HL-60 (cell line): ENCODE measurements around the gene C14orf93.

Source experiments
- DNase-seq, 2 experiments: peaks; one replicate each; pipeline ENCODE4 v3.0.0-alpha.2; 2010 to 2020; ENCODE audit warnings: low read depth in 1 of 2, low spot score in 1 of 2
- H3K27ac ChIP-seq: fragments of 250-450 bp; sonication (Bioruptor Pico); replicated peaks from 2 replicates; pipeline ENCODE4 v1.5.1; 2020; ENCODE audit warnings: mild to moderate bottlenecking, moderate library complexity
- H3K27me3 ChIP-seq: fragments of 250-450 bp; sonication (Bioruptor Pico); 2 replicates; pipeline ENCODE4 v1.5.1; 2021; ENCODE audit warnings: mild to moderate bottlenecking, moderate library complexity; ENCODE audit not compliant: insufficient read depth, poor library complexity, severe bottlenecking
- H3K4me3 ChIP-seq: replicated peaks from 2 replicates; pipeline ENCODE4 v1.5.1; 2011; ENCODE audit warnings: mild to moderate bottlenecking, control low read depth, low read length; ENCODE audit not compliant: insufficient read depth
- GABPA ChIP-seq: IDR thresholded peaks from 2 replicates; pipeline ENCODE4 v1.6.1; 2012; ENCODE audit warnings: low read depth
- POLR2AphosphoS5 ChIP-seq: IDR thresholded peaks from 2 replicates; pipeline ENCODE4 v1.6.1; 2012; ENCODE audit warnings: low read depth
- SPI1 ChIP-seq: IDR thresholded peaks from 2 replicates; pipeline ENCODE4 v1.6.1; 2012; ENCODE audit warnings: low read depth, mild to moderate bottlenecking, borderline replicate concordance
- TF ChIP-seq, protein P1 (sequence below): IDR thresholded peaks from one replicate; pipeline ENCODE4 v1.5.1; 2011; ENCODE audit warnings: low read length, control low read depth, inconsistent platforms; ENCODE audit not compliant: insufficient read depth
- TF ChIP-seq, protein P2 (sequence below): IDR thresholded peaks from 2 replicates; pipeline ENCODE4 v1.6.1; 2012; ENCODE audit warnings: low read depth; ENCODE audit not compliant: insufficient replicate concordance

The C14orf93 gene

DNA sequence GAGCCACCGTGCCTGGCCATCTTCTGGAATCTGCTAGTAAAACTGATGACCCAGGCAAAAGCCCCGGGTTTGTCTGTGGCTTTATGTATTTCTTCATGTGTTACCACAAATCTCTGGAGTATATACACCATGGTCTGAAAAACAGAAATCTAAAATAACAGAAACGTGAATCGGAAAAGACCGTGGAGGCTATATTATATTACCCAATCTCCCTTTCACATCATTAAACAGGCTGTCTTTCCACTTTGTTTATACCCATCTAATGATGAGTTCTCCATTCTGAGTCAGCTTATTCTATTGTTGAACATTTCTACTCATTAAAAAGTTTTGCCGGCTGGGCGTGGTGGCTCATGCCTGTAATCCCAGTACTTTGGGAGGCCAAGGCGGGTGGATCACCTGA lies 18.1 kb downstream of the C14orf93 start:
- Histone ChIP-seq H3K27me3 (no peaks in the 10 kb centered on the region), H3K4me3 (no peak overlapping the region), H3K27ac (no peak overlapping the region)
- TF ChIP-seq, protein P1, sequence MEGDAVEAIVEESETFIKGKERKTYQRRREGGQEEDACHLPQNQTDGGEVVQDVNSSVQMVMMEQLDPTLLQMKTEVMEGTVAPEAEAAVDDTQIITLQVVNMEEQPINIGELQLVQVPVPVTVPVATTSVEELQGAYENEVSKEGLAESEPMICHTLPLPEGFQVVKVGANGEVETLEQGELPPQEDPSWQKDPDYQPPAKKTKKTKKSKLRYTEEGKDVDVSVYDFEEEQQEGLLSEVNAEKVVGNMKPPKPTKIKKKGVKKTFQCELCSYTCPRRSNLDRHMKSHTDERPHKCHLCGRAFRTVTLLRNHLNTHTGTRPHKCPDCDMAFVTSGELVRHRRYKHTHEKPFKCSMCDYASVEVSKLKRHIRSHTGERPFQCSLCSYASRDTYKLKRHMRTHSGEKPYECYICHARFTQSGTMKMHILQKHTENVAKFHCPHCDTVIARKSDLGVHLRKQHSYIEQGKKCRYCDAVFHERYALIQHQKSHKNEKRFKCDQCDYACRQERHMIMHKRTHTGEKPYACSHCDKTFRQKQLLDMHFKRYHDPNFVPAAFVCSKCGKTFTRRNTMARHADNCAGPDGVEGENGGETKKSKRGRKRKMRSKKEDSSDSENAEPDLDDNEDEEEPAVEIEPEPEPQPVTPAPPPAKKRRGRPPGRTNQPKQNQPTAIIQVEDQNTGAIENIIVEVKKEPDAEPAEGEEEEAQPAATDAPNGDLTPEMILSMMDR, result no peak
- TF ChIP-seq POLR2AphosphoS5 (no peak), GABPA (no peak), SPI1 (no peak)
- TF ChIP-seq, protein P2, sequence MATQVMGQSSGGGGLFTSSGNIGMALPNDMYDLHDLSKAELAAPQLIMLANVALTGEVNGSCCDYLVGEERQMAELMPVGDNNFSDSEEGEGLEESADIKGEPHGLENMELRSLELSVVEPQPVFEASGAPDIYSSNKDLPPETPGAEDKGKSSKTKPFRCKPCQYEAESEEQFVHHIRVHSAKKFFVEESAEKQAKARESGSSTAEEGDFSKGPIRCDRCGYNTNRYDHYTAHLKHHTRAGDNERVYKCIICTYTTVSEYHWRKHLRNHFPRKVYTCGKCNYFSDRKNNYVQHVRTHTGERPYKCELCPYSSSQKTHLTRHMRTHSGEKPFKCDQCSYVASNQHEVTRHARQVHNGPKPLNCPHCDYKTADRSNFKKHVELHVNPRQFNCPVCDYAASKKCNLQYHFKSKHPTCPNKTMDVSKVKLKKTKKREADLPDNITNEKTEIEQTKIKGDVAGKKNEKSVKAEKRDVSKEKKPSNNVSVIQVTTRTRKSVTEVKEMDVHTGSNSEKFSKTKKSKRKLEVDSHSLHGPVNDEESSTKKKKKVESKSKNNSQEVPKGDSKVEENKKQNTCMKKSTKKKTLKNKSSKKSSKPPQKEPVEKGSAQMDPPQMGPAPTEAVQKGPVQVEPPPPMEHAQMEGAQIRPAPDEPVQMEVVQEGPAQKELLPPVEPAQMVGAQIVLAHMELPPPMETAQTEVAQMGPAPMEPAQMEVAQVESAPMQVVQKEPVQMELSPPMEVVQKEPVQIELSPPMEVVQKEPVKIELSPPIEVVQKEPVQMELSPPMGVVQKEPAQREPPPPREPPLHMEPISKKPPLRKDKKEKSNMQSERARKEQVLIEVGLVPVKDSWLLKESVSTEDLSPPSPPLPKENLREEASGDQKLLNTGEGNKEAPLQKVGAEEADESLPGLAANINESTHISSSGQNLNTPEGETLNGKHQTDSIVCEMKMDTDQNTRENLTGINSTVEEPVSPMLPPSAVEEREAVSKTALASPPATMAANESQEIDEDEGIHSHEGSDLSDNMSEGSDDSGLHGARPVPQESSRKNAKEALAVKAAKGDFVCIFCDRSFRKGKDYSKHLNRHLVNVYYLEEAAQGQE, result no peak
- no peak for DNase-seq

DNA sequence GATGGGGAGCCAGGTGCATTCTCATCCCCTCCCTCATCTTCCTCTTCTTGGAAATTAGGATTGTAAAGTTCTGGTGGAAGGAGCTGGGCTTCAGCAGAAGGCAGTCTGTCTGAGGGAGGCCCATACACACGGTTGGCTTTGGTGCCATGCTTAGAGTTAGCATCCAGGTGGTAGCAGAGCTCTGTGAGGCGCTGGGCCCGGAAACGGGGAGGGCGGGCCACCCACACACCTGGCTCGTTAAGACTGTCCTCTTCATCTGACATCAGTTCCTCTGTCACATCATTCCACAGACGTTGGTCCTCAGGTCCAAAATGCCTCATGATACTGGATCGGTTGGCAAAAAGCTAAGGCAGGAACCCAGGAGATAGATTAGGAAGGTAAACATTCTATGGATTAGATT lies 22.7 kb downstream of the C14orf93 start:
- Histone ChIP-seq H3K27ac (no peak overlapping the region), H3K27me3 (no peaks in the 10 kb centered on the region), H3K4me3 (no peak overlapping the region)
- no peak for TF ChIP-seq GABPA
- TF ChIP-seq SPI1, result no peak
- no peak for TF ChIP-seq POLR2AphosphoS5
- TF ChIP-seq, protein P1, result no peak
- TF ChIP-seq, protein P2, result no peak
- DNase-seq, result no peak

DNA sequence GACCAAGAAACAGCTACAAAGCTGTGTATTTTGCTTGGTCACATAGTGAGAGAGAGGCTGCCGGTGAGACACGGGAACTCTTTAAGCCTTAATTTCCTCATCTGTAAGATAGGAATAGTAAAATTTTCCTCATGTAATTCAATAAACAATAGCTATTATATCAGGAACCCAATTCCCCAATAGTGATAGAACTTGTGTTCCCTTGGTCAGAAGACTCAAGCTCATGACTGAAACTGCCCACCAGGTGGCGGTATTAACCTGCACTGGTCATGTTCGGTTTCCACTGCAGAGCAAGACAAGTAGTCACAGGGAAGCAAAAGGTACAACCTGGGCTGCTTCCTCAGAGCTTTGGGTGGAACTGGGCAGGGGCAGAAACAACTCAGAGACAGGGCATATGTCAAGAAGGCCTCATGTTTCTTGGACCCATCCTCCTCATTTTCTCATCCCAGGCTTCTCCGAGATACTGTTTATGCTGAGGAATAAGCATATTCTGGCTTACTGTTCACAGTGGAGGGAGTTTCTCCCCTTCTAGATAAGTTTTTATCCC lies 23.4 kb downstream of the C14orf93 start:
- H3K27me3 ChIP-seq, result peaks cover 5% of the 10 kb centered on the region
- DNase-seq, result peak; percentile 79 to 89
- no peak overlapping the region for H3K27ac ChIP-seq
- no peak overlapping the region for H3K4me3 ChIP-seq
- TF ChIP-seq, protein P1, result peak; percentile 95
- no peak for TF ChIP-seq POLR2AphosphoS5

DNA sequence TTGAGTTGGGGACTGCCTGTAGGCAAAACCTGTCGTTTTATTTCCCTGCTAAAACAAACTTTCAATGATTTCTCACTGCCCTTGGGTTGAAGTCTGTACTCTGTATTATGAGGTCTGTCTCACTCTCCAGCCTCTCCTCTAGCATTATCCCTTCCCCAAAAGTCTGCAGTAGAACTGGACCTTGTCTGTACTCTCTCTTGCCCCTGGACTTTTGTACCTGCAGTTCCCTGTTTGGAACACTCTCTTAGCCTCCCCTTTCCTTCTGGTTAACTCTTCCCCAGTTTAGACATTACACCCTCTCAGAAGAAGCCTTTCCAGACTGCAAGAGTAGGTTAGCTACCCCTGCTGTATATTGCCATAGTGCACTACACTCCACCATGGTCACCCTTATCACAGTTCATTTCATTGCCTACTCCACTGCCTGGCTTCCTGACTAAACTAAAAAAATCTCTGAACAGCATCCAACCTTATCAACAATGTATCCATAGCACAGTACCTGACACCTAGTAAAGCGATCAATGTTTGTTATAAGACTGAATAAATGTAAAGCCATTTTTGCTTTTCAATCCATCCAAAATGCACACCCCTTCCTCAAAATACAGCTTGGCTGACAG lies 23.9 kb downstream of the C14orf93 start:
- Histone ChIP-seq H3K27ac (no peak overlapping the region), H3K4me3 (no peak overlapping the region), H3K27me3 (peaks cover 11% of the 10 kb centered on the region)
- TF ChIP-seq, protein P2, result no peak
- TF ChIP-seq POLR2AphosphoS5 (no peak), GABPA (no peak), SPI1 (no peak)
- DNase-seq, result no peak
